ENCODE results near the gene ADAD2.

DNA sequence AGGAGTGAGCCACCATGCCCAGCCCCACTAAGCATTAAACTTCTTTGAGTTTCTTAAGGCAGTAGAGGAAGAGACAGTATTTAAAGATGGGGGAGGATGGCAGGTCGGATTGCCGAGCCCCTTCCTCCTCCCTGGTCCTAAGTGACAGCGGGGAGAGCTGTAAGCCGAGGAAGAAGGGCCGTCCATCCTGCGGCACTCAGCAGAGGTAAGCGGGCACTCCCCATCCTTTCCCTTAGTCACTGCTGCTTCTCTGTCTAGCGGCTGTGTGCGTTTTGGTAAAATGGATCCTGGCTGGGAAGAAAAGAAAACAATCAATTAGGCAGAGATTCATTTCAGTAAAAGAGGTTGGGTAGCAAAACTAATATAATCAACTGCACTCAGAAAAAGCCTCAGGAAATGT lies 31.9 kb upstream of the ADAD2 start:
- TF ChIP-seq, protein P1, sequence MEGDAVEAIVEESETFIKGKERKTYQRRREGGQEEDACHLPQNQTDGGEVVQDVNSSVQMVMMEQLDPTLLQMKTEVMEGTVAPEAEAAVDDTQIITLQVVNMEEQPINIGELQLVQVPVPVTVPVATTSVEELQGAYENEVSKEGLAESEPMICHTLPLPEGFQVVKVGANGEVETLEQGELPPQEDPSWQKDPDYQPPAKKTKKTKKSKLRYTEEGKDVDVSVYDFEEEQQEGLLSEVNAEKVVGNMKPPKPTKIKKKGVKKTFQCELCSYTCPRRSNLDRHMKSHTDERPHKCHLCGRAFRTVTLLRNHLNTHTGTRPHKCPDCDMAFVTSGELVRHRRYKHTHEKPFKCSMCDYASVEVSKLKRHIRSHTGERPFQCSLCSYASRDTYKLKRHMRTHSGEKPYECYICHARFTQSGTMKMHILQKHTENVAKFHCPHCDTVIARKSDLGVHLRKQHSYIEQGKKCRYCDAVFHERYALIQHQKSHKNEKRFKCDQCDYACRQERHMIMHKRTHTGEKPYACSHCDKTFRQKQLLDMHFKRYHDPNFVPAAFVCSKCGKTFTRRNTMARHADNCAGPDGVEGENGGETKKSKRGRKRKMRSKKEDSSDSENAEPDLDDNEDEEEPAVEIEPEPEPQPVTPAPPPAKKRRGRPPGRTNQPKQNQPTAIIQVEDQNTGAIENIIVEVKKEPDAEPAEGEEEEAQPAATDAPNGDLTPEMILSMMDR (IDR thresholded peaks at IDR 0.05; ENCODE audit: low read depth, low read length, missing input control): no peak
- TF ChIP-seq RXRA (IDR thresholded peaks at IDR 0.05): no peak
- no peak for TF ChIP-seq EGR1 (IDR thresholded peaks at IDR 0.05; ENCODE audit: low read depth in 2 of 2)
- TF ChIP-seq HNF4A (conservative IDR thresholded peaks at IDR 0.05): no peak
- TF ChIP-seq, protein P2, sequence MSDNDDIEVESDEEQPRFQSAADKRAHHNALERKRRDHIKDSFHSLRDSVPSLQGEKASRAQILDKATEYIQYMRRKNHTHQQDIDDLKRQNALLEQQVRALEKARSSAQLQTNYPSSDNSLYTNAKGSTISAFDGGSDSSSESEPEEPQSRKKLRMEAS (IDR thresholded peaks at IDR 0.05): no peak
- no peak for TF ChIP-seq YY1 (IDR thresholded peaks at IDR 0.05)
- TF ChIP-seq TAF1 (conservative IDR thresholded peaks at IDR 0.05): no peak
- TF ChIP-seq RAD21 (IDR thresholded peaks at IDR 0.05): no peak
- TF ChIP-seq, protein P3, sequence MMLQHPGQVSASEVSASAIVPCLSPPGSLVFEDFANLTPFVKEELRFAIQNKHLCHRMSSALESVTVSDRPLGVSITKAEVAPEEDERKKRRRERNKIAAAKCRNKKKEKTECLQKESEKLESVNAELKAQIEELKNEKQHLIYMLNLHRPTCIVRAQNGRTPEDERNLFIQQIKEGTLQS (IDR thresholded peaks at IDR 0.05): no peak
- TF ChIP-seq, protein P4, sequence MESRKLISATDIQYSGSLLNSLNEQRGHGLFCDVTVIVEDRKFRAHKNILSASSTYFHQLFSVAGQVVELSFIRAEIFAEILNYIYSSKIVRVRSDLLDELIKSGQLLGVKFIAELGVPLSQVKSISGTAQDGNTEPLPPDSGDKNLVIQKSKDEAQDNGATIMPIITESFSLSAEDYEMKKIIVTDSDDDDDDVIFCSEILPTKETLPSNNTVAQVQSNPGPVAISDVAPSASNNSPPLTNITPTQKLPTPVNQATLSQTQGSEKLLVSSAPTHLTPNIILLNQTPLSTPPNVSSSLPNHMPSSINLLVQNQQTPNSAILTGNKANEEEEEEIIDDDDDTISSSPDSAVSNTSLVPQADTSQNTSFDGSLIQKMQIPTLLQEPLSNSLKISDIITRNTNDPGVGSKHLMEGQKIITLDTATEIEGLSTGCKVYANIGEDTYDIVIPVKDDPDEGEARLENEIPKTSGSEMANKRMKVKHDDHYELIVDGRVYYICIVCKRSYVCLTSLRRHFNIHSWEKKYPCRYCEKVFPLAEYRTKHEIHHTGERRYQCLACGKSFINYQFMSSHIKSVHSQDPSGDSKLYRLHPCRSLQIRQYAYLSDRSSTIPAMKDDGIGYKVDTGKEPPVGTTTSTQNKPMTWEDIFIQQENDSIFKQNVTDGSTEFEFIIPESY (IDR thresholded peaks at IDR 0.05): no peak

Data from liver (tissue), 3 donors.